Measurements from ENCODE around the gene VAPB. TPM values are rescaled to one million over a fixed set of nuclear protein-coding genes. Genes with fewer than 3 reads are reported as not detected.
A peak's percentile ranks its signal among the peaks of the same experiment; 100 is the strongest.
"Not testable (repeated sequence)": the region's sequence is repeated elsewhere in the genome, so short reads cannot be mapped to it uniquely, and the experiment has no call there.

Gene VAPB
- total RNA-seq, 1 experiment from 2014 or later = 61.2 TPM

DNA sequence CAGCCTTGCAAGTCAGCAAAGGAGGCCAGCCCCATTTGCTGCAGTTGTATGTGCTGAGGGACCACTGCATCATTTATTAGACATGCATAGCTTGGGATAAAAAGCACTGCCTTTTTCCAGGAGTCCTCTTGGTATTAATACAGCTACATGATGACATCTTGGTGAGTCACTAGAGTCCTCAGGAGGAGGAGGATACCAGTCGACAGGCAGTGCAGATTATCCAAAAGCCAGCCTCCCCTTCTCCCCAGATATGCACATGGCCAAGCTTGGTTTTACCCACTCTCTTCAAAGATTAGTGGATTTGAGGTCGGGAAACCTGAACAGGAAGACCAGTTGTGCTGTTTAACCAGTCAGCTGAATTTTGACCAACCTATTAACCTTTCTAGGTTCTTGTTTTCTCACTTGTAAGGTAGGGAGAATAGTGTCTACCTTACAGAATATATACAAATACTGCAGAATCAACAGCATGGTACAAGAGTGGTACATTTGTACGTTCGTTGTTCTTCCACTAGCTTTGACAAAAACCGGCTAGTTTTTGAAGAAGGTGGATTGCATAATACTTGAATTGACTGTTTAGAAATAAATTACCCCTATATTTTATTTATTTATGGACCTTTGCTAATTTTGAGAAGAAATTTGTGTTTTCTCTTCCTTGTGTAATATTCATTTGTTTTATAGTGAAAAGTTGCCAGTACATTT is 31.9 kb downstream of the VAPB start:
- Mint-ChIP-seq H3K4me1 (ENCODE audit: insufficient read depth, unreplicated experiment) (peaks cover 14% of the 10 kb centered on the region), H3K9me3 (ENCODE audit: unreplicated experiment) (no peaks in the 10 kb centered on the region), H3K4me3 (ENCODE audit: unreplicated experiment) (no peak overlapping the region), H3K27ac (ENCODE audit: low read depth, unreplicated experiment) (no peak overlapping the region), H3K27me3 (ENCODE audit: insufficient read depth, unreplicated experiment) (no peaks in the 10 kb centered on the region), H3K36me3 (ENCODE audit: insufficient read depth, unreplicated experiment) (peaks cover 55% of the 10 kb centered on the region)
- POLR2A ChIA-PET = interaction anchor here (0.6 to 2.5 kb wide), 7 partner anchors 14 to 262 kb away, joined by 3 to 26 read pairs (median 3); partner anchors contain the start of genes STX16 and VAPB
- CTCF ChIA-PET = interaction anchor here (0.7 to 2.4 kb wide), 6 partner anchors 13 to 229 kb away, joined by 3 to 11 read pairs (median 4); no protein-coding TSS in a partner anchor
- DNase-seq (ENCODE audit: unreplicated experiment) = peak; percentile 61
- intact Hi-C loops (cut with micrococcal nuclease) = no loop called here
- BruUV-seq (replicated peaks) = no TSS peak
- no peak for TF ChIP-seq CTCF (IDR thresholded peaks at IDR 0.05; ENCODE audit: unreplicated experiment)

DNA sequence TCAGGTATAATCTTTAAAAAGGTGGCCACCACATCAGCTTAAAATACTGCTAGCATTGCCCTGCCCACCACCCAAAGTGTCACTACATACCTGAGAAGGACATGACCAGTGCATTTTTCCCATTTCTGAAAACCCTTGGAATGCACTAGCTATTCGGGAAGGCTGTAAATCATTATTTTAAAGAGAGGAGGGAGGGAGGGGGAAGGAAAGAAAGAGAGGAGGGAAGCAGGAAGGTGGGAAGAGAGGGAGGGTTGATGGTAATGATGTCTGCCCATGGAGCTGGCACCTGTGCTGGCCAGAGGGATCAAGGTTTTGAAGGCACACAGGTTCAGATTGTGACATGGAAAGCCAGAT is 32.4 kb downstream of the VAPB start:
- peaks cover 50% of the 10 kb centered on the region for H3K36me3 Mint-ChIP-seq (ENCODE audit: insufficient read depth, unreplicated experiment)
- no peak overlapping the region for H3K27ac Mint-ChIP-seq (ENCODE audit: low read depth, unreplicated experiment)
- H3K9me3 Mint-ChIP-seq (ENCODE audit: unreplicated experiment) = no peaks in the 10 kb centered on the region
- ChIA-PET POLR2A (interaction anchor here (0.7 to 2.5 kb wide), 5 partner anchors 13 to 229 kb away, joined by 3 to 26 read pairs (median 4); partner anchors contain the start of genes STX16 and VAPB), CTCF (interaction anchor here (0.7 to 2.4 kb wide), 2 partner anchors 26 to 230 kb away, joined by 4 to 11 read pairs; no protein-coding TSS in a partner anchor)
- TF ChIP-seq CTCF (IDR thresholded peaks at IDR 0.05; ENCODE audit: unreplicated experiment) = no peak
- H3K27me3 Mint-ChIP-seq (ENCODE audit: insufficient read depth, unreplicated experiment) = no peaks in the 10 kb centered on the region
- DNase-seq (ENCODE audit: unreplicated experiment) = no peak
- H3K4me1 Mint-ChIP-seq (ENCODE audit: insufficient read depth, unreplicated experiment) = peaks cover 14% of the 10 kb centered on the region
- H3K4me3 Mint-ChIP-seq (ENCODE audit: unreplicated experiment) = no peak overlapping the region
- intact Hi-C loops (cut with micrococcal nuclease) = no loop called here
- BruUV-seq (replicated peaks) = no TSS peak

DNA sequence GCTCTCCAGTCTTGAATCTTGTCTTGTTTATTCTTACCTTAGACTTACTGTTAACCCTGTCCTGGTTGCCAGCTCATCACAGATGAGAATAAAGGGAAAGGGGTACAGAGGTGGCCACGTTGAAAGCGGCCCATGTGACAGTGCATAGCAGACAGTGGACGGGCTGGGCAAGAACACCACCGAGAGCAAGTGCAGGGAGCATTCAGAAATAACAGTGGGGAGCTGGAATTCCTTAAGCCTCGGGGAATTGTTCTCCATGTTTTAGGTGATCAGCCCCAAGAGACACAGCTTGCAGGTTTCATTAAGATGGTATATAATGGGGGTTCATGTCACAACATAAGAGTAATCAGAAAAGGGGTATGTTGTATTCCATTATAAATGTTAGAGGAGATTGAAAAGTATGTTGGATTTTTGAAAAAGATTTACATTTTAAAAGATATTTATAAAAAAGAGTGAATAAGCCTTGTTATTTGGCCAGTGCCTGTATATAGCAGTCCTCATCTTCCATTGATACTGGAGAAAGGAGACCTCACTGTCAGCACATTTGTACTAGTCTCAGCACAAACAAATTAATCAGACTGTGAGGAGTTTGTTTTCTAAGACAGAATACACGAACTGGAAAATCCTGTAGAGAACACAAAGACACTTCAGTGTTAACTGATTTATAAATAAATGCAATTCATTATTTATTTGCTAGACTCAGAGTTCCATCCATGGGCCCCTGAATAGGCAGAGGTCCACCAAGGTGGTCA is 35.4 kb downstream of the VAPB start:
- CTCF ChIA-PET = interaction anchor here (0.5 to 2.1 kb wide), 5 partner anchors 15 to 856 kb away, joined by 3 to 13 read pairs (median 3); no protein-coding TSS in a partner anchor
- POLR2A ChIA-PET = interaction anchor here (0.6 to 1.6 kb wide), 6 partner anchors 8 to 383 kb away, joined by 3 to 7 read pairs (median 3); partner anchors contain the start of genes RAB22A and VAPB

GRCh38 chr20:58427571-58427970 is 38.5 kb downstream of the VAPB start:
- Mint-ChIP-seq H3K36me3 (ENCODE audit: insufficient read depth, unreplicated experiment) (peaks cover 41% of the 10 kb centered on the region), H3K4me1 (ENCODE audit: insufficient read depth, unreplicated experiment) (peaks cover 12% of the 10 kb centered on the region)
- BruUV-seq (replicated peaks); H3K4me3 Mint-ChIP-seq (ENCODE audit: unreplicated experiment); H3K9me3 Mint-ChIP-seq (ENCODE audit: unreplicated experiment); H3K27ac Mint-ChIP-seq (ENCODE audit: low read depth, unreplicated experiment); H3K27me3 Mint-ChIP-seq (ENCODE audit: insufficient read depth, unreplicated experiment); CTCF ChIA-PET; intact Hi-C loops (cut with micrococcal nuclease); DNase-seq (ENCODE audit: unreplicated experiment); POLR2A ChIA-PET: not testable (repeated sequence)

More for the DNA sequence above, 35.4 kb downstream of the VAPB start:
- H3K36me3 Mint-ChIP-seq (ENCODE audit: insufficient read depth, unreplicated experiment) = peaks cover 49% of the 10 kb centered on the region
- intact Hi-C loops (cut with micrococcal nuclease) = no loop called here
- no peaks in the 10 kb centered on the region for H3K9me3 Mint-ChIP-seq (ENCODE audit: unreplicated experiment)
- H3K4me1 Mint-ChIP-seq (ENCODE audit: insufficient read depth, unreplicated experiment) = peaks cover 14% of the 10 kb centered on the region
- H3K27ac Mint-ChIP-seq (ENCODE audit: low read depth, unreplicated experiment) = no peak overlapping the region
- no peaks in the 10 kb centered on the region for H3K27me3 Mint-ChIP-seq (ENCODE audit: insufficient read depth, unreplicated experiment)
- DNase-seq (ENCODE audit: unreplicated experiment) = no peak
- H3K4me3 Mint-ChIP-seq (ENCODE audit: unreplicated experiment) = no peak overlapping the region
- BruUV-seq (replicated peaks) = no TSS peak
- no peak for TF ChIP-seq CTCF (IDR thresholded peaks at IDR 0.05; ENCODE audit: unreplicated experiment)
